HL-60 (cell line): ENCODE measurements around the gene RGL4.
"Not testable (repeated sequence)": the region's sequence is repeated elsewhere in the genome, so short reads cannot be mapped to it uniquely, and the experiment has no call there.

Source experiments
- DNase-seq, 2 experiments: peaks; one replicate each; pipeline ENCODE4 v3.0.0-alpha.2; 2010 to 2020; ENCODE audit warnings: low read depth in 1 of 2, low spot score in 1 of 2
- H3K27ac ChIP-seq: fragments of 250-450 bp; sonication (Bioruptor Pico); replicated peaks from 2 replicates; pipeline ENCODE4 v1.5.1; 2020; ENCODE audit warnings: mild to moderate bottlenecking, moderate library complexity
- H3K27me3 ChIP-seq: fragments of 250-450 bp; sonication (Bioruptor Pico); 2 replicates; pipeline ENCODE4 v1.5.1; 2021; ENCODE audit warnings: mild to moderate bottlenecking, moderate library complexity; ENCODE audit not compliant: insufficient read depth, poor library complexity, severe bottlenecking
- H3K4me3 ChIP-seq: replicated peaks from 2 replicates; pipeline ENCODE4 v1.5.1; 2011; ENCODE audit warnings: mild to moderate bottlenecking, control low read depth, low read length; ENCODE audit not compliant: insufficient read depth
- GABPA ChIP-seq: IDR thresholded peaks from 2 replicates; pipeline ENCODE4 v1.6.1; 2012; ENCODE audit warnings: low read depth
- POLR2AphosphoS5 ChIP-seq: IDR thresholded peaks from 2 replicates; pipeline ENCODE4 v1.6.1; 2012; ENCODE audit warnings: low read depth
- REST ChIP-seq: IDR thresholded peaks from 2 replicates; pipeline ENCODE4 v1.6.1; 2012; ENCODE audit warnings: low read depth; ENCODE audit not compliant: insufficient replicate concordance
- SPI1 ChIP-seq: IDR thresholded peaks from 2 replicates; pipeline ENCODE4 v1.6.1; 2012; ENCODE audit warnings: low read depth, mild to moderate bottlenecking, borderline replicate concordance
- TF ChIP-seq, protein P1 (sequence below): IDR thresholded peaks from one replicate; pipeline ENCODE4 v1.5.1; 2011; ENCODE audit warnings: low read length, control low read depth, inconsistent platforms; ENCODE audit not compliant: insufficient read depth

Gene RGL4

GRCh38 chr22:23673050-23673620, 17.7 kb upstream of the RGL4 start:
- no peak overlapping the region for H3K4me3 ChIP-seq
- peak overlapping the region; percentile 51 for H3K27ac ChIP-seq
- peak in 1 of 2 experiments; percentile 55 for DNase-seq
- TF ChIP-seq SPI1 (no peak), POLR2AphosphoS5 (no peak), REST (no peak), GABPA (no peak)
- TF ChIP-seq, protein P1, sequence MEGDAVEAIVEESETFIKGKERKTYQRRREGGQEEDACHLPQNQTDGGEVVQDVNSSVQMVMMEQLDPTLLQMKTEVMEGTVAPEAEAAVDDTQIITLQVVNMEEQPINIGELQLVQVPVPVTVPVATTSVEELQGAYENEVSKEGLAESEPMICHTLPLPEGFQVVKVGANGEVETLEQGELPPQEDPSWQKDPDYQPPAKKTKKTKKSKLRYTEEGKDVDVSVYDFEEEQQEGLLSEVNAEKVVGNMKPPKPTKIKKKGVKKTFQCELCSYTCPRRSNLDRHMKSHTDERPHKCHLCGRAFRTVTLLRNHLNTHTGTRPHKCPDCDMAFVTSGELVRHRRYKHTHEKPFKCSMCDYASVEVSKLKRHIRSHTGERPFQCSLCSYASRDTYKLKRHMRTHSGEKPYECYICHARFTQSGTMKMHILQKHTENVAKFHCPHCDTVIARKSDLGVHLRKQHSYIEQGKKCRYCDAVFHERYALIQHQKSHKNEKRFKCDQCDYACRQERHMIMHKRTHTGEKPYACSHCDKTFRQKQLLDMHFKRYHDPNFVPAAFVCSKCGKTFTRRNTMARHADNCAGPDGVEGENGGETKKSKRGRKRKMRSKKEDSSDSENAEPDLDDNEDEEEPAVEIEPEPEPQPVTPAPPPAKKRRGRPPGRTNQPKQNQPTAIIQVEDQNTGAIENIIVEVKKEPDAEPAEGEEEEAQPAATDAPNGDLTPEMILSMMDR, result no peak
- no peaks in the 10 kb centered on the region for H3K27me3 ChIP-seq

- no peak for DNase-seq
- peak; percentile 2; the same call in 1 of the 2 replicates for TF ChIP-seq SPI1
- no peak for TF ChIP-seq REST
- Histone ChIP-seq H3K27me3 (no peaks in the 10 kb centered on the region), H3K27ac (peak overlapping the region; percentile 41), H3K4me3 (no peak overlapping the region)
These were observed 16.8 kb upstream of the RGL4 start for GRCh38 chr22:23673826-23674690.

DNA sequence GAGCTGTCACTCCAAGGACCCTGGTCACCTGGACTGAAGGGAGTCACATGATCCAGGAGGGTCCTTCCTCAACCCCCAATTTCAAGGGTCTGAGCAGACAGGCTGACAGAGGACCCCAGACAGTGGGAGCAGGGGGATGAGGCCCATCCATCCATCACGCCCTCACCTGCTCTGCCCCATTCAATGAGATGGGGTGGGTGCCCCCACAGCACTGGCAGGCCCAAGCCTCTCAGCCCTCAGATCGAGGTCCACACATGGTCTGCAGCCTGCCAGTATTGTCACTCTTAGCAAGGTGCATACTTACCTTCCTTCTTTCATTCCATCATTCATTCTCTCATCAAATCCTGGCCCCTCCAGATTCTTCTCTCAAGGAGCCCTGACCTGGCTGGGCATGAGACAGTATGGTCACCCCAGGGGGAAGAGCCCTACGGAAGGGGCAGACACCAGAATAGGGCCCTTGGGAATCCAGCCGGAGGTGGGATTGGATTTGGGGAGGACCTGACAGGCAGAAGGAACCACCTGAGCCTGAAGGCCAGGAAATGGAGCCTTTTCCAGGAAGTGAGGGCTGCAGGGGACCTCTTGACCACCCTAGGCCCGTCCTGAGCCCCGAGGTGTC, 15.8 kb upstream of the RGL4 start:
- not testable (repeated sequence) for H3K27ac ChIP-seq, DNase-seq, H3K27me3 ChIP-seq, H3K4me3 ChIP-seq

- TF ChIP-seq GABPA, result no peak
- peak in 1 of 2 experiments; percentile 44 for DNase-seq
- H3K4me3 ChIP-seq, result no peak overlapping the region
- no peaks in the 10 kb centered on the region for H3K27me3 ChIP-seq
- H3K27ac ChIP-seq, result peak overlapping the region; percentile 57
These were observed 15.1 kb upstream of the RGL4 start for GRCh38 chr22:23675502-23676415.

- H3K27me3 ChIP-seq, H3K4me3 ChIP-seq, DNase-seq, H3K27ac ChIP-seq: not testable (repeated sequence)
These were observed 13.7 kb upstream of the RGL4 start for GRCh38 chr22:23676841-23677700.
